Stimulated activated CD8-positive, alpha-beta memory T cell treated with anti-CD3 and anti-CD28 coated beads, Interleukin-2, amount 100 ng/mL, for 48 hours (primary cell): ENCODE data around the gene SIVA1.

Source experiments
- DNase-seq, 2 donors: peaks; one replicate each; pipeline ENCODE4 v3.0.0-alpha.2; 2020; ENCODE audit warnings: low read depth in 2 of 2

The SIVA1 gene

DNA sequence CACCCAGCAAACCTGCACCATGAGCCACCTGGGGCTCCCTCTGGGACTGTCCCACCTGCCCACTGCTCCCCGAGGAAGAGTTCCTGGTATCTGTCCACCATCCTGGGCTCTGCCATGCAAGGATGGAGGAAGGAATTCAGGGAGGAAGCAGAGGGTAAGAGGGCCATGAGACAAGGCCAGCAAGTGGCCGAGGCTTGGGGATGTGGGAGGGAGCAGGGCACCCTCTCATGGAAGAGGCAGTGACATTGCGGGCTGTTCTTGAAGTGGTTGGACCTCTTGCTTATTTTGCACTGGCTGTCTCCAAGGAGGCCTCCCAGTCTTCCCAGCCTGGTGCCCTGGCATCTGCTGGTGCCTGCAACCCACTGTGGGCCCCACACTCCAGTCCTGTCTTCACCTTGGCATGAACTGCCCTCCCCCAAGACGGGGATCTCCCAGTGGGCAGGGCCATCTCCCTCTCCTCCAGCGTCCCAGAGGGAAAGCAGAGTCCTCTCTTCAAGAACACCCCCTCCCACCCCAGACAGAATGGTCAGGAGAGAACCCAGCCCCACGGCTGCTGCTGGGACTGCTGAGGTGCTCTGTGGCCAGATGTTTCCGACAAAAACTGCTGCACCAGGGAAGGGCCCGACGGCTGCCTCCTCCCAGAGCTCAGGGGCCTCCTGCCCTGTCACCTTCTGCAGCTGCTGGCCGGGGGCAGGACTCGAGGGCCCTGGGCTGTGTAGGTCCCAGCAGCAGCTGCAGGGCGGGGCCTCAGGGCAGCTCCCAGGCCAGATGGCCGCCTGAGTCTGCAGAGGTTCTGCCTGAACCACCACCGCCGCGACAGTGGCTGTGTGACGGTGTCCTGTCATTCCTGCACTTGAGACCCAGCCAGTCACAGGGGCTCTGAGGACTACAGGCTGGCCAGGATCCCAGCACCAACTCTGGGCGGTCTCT, 44.4 kb downstream of the SIVA1 start:
- no peak for DNase-seq

DNA sequence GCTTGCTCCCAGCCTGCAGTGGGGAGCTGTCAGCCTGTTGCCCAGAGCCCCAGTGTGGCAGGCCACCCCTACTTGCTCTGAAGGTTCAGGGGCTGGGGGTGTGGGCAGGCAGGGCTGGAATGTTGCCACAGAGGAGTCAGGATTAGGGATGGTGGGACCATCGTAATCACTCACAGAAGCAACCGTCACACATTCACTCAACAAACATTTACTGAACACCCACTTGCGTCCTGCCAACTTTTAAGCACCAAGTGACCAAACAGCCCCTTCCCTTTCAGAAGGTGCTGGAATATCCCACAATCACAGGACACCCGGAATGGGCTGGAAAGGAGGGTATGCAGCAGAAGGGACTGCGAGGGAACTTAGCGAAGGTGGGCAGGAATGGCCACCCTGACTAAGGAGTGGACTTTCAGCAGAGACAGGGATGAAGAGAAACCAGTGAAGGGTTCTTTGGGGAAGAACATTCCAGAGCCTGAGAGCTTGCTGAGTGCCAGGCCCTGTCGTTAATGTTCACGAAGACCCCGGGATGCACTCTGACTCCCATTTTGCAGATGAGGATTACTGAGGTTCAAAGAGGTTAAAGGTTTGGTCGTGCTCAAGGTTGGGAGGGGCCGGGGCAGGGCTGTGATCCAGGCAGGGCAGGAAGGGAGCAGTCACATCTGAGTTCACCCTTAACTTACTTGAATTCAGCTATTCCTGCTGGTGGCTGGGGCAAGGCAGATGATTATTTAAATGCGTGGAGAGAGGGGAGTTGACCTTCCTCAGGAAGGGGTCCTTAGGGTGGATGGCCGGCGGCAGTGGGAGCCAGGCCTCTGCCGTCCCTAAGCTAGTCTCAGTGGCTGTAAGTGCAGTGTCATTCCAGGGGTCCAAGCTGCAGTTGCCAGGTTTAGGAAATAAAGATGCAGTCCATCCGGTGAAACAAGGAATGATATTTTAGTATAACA, 45.6 kb downstream of the SIVA1 start:
- DNase-seq, result no peak

DNA sequence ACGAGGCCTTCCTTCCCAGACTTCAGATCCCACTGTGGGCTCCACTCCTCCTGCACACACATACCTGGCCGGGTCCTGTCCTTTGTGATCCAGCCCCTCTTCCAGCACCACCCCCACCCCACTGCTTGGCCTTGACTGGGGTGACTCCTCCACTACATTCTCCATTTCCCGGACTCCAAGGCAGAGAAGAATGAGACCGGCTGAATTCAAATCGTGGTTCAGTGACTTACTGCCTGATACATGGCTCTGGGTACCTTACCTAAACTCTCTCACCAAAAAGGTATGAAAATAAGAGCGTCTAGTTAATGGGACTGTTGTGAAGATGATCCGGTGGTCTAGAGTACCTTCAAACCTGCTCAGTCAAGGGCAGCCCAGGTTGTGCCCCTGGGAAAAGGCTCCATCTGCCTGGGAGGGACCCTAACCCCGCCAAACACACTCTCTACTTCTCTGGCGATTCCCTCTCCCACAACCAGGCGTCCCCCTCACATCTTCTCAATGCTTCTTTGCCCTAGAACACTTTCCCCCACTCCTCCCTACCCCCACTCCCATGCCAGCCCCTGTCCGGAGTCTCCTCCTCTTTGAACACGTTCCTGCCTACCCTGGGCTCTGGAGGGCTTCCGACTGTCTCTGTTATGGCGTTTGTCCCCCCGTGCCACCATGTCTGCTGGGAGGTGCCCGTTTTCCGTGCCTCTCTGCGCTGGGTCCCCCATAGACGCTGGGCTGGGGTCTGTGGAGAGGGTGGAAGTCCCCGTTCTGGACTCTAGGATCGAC, 46.5 kb downstream of the SIVA1 start:
- DNase-seq, result no peak

DNA sequence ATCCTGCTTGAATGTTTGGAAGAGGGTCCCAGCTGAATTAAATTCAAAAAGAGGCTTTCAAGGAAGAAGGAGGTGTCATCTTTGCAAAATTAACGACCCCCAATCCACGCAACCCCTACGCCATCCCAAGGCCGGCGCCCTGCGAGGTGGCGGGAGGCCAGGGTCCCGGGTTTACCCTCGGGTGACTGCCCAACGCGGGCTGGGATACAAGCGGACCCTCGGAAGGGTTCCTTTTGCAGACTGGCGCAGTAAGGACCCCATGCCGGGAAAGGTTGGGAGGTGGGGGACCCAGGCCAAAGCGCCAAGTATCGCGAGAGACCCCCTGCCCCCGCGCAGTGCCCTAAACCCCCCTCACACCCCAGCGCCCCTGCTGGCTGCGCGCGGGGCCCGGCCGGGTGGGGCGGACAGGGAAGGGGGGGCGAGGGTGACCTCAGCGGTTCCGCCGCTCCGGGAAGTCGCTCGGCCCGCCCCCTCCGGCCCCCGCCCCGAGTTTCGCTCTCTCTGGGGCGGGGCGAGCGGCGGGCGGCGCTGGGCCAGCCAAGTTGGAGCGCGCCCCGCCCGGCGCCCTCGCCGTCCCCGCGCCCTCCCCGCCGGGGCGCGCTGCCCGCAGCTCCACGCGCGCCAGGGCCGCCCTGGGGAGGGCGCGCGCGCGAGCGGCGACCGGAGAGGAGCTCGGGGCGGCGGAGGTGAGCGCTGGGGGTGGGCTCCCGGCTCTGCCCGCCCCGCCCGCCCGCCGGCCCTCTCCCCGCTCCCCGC, 47.2 kb downstream of the SIVA1 start:
- peak; percentile 66 to 71 for DNase-seq

DNA sequence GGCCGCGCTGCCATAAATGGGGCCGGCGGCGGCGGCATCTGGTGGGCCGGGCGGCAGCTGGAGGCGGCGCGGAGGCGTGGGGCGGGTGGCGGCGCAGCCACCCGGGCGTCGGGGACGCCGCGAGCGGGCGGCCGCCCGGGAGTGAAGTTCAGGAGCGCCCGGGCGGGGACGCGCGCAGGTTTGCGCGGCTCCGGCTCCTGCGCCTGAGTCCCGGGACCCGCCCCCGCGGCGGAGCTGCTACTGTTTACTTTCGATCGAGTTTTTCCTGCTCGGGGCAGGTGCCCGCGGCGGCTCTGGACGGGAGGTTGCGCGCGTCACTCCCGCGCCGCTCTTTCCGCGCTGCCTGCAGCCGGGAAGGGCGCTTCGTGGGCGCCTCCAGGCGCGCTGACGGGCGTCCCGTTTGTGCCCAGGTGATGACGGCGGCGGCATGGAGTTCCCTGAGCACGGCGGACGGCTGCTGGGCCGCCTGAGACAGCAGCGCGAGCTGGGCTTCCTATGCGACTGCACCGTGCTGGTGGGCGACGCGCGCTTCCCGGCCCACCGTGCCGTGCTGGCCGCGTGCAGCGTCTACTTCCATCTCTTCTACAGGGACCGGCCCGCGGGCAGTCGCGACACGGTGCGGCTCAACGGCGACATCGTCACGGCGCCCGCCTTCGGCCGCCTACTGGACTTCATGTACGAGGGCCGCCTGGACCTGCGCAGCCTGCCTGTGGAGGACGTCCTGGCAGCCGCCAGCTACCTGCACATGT, 48.0 kb downstream of the SIVA1 start, which contains the start of gene ZBTB42:
Gene ZBTB42, plus strand, starts transcription at position 331 of the 749 bp plus-strand sequence. Its CDS starts 97 bp downstream, at position 428.
- peak; percentile 48 to 50 for DNase-seq

DNA sequence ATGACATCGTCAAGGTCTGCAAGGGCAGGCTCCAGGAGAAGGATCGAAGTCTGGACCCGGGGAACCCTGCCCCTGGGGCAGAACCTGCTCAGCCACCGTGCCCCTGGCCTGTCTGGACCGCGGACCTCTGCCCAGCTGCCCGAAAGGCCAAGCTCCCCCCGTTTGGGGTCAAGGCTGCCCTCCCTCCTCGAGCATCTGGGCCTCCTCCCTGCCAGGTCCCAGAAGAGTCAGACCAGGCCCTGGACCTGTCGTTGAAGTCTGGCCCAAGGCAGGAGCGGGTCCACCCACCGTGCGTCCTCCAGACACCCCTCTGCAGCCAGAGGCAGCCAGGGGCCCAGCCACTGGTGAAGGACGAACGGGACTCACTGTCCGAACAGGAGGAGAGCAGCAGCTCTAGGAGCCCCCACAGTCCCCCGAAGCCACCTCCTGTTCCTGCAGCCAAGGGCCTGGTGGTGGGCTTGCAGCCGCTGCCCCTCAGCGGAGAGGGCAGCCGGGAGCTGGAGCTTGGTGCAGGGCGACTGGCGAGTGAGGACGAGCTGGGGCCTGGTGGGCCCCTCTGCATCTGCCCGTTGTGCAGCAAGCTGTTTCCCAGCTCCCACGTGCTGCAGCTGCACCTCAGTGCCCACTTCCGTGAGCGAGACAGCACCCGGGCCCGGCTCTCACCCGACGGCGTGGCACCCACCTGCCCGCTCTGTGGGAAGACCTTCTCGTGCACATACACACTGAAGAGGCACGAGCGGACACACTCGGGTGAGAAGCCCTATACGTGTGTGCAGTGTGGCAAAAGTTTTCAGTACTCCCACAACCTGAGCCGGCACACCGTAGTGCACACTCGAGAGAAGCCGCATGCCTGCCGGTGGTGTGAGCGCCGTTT, 48.8 kb downstream of the SIVA1 start:
- no peak for DNase-seq

DNA sequence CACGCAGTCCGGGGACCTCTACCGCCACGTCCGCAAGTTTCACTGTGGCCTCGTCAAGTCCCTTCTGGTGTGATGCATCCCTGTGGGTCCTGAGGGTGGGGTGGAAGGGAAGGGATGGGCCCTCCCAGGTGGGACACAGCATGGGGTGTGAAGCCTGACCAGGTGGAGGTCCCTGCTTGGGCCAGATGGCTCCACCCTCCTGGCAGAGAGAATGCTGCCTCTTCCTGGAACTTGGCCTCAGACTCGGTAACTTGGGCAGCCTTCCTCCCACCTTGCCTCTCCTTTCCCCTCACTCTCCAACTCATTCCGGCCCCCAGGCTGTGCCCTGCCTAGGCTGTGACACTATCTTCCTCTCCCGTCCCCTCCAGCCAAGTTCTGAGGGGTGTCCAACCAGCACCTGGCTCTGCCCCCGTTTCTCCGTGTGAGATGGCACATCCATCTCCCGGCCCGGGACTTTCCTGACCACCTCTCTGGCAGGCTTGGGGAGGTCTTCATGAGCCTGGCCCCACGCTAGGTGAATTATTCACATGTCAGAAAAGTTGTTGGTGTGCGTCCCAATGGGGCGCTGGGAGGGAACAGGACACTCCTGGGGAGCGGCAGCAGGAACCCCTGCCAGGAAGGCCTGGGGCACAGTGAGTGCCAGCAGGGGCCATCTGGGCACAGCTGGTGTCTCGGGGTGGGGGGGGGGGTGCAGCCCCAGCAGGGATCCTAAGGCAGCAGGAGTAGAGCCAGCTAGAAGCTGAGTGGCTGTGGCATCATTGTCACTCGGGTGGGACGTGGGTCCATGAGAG, 49.6 kb downstream of the SIVA1 start:
- no peak for DNase-seq

DNA sequence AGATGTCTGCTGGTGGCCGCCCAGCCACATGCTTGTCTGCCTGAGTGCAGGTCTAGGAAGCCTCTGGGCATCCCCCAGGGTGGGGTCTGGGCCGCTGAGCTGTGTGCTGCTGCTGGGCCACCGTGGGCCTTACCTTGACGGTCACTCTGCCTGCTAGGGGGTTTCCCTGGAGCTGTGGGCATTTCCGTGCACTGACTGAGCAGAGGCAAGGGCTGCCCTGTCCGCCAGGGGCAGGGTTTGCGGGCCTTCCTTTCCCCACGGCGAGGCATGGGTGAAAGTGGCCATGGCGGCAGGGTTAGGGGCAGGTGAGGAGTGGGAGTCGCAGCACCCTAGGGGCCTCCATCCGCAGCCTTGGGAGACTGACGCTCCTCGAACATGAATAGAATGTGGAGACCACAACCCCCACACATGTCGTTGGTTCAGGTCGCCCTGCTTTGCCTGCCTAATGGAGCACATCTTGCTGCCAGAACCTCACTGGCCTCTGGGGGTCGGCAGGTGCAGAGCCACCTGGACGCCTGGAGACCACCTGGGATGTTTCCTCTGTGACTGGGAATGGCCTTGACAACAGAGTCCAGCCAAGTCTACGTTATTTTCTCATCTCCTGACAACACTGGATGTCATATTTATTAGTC, 50.4 kb downstream of the SIVA1 start:
- no peak for DNase-seq

DNA sequence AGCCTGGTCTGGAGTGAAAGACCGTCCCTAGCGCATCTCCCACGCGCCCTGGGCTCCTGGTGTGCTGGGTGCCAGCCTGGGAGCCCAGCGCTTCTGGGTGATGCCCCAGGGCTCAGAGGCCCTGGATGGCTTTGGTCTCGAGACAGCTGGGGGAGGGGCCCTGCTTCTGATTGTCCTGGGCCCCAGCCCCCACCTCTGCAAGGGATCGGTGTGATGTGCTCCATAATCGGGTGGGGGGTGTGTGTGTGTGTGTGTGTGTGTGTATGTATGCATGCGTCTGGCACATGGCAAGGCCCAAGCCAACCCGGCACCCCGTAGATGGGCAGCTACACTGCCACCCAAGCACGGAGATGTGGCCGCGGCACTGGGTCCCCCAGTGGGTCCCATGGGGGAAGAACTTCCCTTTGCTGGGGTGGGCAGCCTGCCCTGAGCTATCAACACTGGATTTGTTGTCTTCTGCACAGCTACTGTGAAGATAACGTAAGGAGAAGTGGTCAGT, 51.0 kb downstream of the SIVA1 start:
- no peak for DNase-seq

DNA sequence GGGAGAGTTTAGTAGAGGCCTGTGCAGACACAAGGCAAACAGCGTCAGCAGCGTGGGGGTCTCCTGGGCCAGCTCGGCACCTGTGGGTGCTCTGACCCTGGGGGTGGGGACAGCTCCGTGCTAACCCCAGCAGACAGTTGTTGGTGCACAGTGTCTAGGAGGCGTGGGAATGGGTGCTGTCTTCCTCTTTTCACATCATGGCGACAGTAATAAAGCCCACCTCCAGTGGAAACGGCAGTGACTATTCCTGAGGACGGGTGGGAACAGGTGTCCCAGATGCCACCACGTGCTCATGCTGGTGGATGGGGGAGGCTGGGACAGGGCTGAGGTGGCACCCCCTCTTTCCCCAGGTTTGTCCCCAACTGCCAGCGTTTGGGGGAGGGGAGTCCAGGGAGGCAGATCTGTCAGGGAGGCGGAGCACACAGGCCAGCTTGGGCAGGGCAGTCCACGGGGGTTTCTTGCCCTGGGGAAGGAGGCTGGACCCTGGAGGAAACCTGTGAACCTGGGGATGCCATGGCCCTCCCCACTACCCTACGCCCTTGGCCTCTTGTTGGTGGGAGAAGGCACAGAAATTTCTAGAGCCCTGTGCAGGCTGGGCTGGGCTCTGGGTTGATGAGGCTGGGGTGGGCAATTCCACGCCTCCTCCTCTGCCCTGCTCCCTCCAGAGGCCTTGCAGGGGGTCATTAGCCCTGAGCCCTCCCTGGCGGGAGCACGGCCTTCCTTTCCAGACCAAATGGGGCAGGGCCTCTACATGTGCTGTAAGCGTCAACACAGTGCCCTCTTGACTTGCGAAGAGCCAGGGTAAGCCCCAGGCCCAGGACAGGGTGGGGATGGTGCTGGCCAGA, 51.8 kb downstream of the SIVA1 start:
- DNase-seq, result no peak

DNA sequence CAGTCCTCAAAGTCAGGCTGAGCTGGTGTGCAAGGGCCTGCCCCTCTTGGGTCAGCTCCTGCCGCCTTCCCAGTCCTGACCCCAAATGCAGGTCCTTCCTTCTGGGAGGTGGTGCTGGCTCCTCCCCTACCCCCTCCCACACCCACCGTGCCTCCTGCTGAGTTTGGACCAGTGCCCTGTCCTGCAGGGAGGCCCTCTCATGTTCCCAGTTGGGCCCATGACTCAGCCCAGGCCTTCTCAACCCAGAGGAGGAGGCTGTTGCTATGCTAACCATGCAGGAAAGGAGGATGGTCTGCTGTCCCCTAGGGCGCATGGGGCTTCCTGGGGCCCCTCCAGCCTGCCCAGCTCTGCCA, 52.4 kb downstream of the SIVA1 start:
- DNase-seq, result no peak

DNA sequence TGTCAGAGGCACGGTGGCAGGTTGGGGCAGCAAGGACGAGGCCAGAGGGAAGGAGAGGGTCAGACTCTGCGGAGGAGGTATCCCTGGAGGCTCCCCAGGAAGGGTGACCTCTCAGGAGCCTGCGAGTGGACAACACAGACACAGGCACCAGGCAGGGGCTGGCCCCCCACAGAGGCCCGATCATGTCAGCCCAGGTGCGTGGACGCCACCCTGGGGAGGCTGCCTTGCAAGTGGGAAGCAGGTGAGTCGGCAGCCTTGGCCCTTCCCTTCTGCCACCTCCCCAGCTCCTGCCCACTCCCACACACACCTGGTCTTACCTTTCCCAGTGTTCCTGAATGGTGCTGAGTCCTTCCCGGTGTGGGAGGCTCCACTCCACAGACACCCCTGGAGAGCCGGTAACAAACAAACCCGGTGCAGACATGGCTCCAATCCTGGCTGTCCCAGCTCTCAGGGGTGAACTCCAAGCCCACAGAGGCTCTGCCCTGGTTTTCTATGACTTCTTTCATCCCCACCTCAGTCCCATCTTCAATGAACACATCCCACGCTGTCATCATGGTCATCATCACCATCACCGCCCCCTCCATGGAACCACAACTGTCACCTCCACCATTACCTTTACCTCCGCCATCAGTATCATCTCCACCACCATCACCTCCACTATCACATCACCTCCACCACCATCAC, 53.1 kb downstream of the SIVA1 start:
- no peak for DNase-seq

DNA sequence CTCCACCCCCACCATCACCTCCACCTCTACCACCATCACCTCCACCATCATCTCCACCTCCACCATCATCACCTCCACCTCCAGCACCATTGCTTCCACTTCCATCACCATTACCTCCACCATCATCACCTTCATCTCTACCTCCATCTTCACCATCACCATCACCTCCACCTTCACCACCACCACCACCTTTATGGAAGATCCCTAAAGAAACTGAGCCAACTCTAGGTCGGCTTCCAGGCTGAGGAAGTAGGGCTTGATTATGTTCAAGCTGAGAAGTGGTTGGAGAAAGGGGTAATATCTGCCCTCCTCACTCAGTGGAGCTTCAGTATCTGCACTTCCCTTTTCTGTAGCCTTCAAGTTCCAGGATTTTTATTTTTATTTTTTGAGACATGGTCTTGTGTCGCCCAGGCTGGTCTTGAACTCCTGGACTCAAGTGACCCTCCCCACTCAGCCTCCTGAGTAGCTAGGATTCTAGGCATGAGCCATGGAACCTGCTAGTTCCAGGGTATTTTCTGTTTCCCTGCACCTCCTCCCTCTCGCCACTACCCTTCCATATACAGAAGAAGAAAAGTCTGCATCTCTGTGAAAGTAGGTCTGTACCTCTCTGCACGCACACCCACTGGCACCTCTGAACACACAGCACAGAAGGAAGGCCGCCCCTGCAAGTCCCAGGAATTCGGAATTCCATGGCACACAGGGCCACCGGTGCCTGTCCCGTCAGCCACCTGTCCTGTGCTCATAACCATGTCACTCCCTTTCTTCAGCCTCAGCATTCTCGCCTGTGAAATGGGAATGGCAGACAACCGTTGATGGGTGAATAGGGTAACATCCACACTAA, 53.9 kb downstream of the SIVA1 start:
- no peak for DNase-seq

DNA sequence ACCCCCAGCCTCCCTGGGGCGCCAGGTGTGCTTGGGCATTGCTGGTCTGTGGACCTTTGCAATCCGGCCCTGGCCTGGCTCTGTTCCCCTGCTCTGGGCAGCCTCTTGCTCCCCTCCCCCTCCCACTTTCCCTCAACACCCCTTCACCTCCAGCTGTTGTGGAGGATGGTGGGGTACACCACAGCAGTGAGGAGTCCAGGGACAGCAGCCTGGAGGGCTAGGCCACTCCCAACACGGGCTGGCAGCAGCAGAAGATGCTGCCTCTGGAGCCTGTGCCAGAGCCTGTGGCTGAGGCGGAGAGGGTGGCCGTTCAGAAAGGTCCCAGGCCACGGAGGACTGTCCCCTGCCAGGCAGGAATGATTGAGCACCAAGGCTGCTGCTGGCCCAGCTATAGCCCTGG, 55.5 kb downstream of the SIVA1 start:
- no peak for DNase-seq
